ENCODE measurements around the gene HAGHL.

Gene HAGHL

GRCh38 chr16:754656-755055 lies 27.8 kb downstream of the HAGHL start:
- DNase-seq (ENCODE audit: low spot score), result peak; percentile 33

GRCh38 chr16:756428-756827 lies 29.5 kb downstream of the HAGHL start:
- DNase-seq (ENCODE audit: low spot score), result no peak

GRCh38 chr16:759110-759910 lies 32.4 kb downstream of the HAGHL start:
- no peak for DNase-seq (ENCODE audit: low spot score)

- DNase-seq (ENCODE audit: low spot score), result no peak
These were observed 33.2 kb downstream of the HAGHL start for GRCh38 chr16:760065-760464.

- DNase-seq (ENCODE audit: low spot score), result no peak
These were observed 33.8 kb downstream of the HAGHL start, which contains the start of gene MSLN for GRCh38 chr16:760545-761343. Gene MSLN (plus strand): TSS chr16:760734. CDS start chr16:762681, 1,947 bp downstream.

GRCh38 chr16:761625-762513 lies 35.0 kb downstream of the HAGHL start:
- DNase-seq (ENCODE audit: low spot score), result no peak

GRCh38 chr16:762595-763268 lies 35.8 kb downstream of the HAGHL start:
- no peak for DNase-seq (ENCODE audit: low spot score)

- DNase-seq (ENCODE audit: low spot score), result no peak
These were observed 36.7 kb downstream of the HAGHL start for GRCh38 chr16:763369-764183.

- DNase-seq (ENCODE audit: low spot score), result no peak
These were observed 37.4 kb downstream of the HAGHL start for GRCh38 chr16:764184-764750.

GRCh38 chr16:764848-765487 lies 38.1 kb downstream of the HAGHL start:
- DNase-seq (ENCODE audit: low spot score), result no peak

GRCh38 chr16:765488-765865 lies 38.6 kb downstream of the HAGHL start:
- no peak for DNase-seq (ENCODE audit: low spot score)

GRCh38 chr16:766008-766819 lies 39.3 kb downstream of the HAGHL start:
- no peak for DNase-seq (ENCODE audit: low spot score)

GRCh38 chr16:766820-767640 lies 40.1 kb downstream of the HAGHL start:
- DNase-seq (ENCODE audit: low spot score), result no peak

- DNase-seq (ENCODE audit: low spot score), result no peak
These were observed 40.9 kb downstream of the HAGHL start for GRCh38 chr16:767743-768235.

- no peak for DNase-seq (ENCODE audit: low spot score)
These were observed 41.5 kb downstream of the HAGHL start for GRCh38 chr16:768428-768827.

- no peak for DNase-seq (ENCODE audit: low spot score)
These were observed 42.4 kb downstream of the HAGHL start for GRCh38 chr16:769184-769784.

GRCh38 chr16:769934-770333 lies 43.0 kb downstream of the HAGHL start:
- DNase-seq (ENCODE audit: low spot score), result no peak

- DNase-seq (ENCODE audit: low spot score), result no peak
These were observed 43.5 kb downstream of the HAGHL start for GRCh38 chr16:770411-770810.

Measured in pons (tissue), 1 donor.